ENCODE measurements around the gene CDK3. TPM values are rescaled to one million over a fixed set of nuclear protein-coding genes. Genes with fewer than 3 reads are reported as not detected.

The CDK3 gene
- total RNA-seq, 1 experiment from 2014 or later: 11.7 TPM

GRCh38 chr17:76009447-76009846 is 8.8 kb downstream of the CDK3 start:
- H3K4me1 ChIP-seq (ENCODE audit: insufficient read depth, low read length): no peaks in the 10 kb centered on the region
- H3K9ac ChIP-seq (ENCODE audit: extremely low read depth, insufficient read length, low read length): no peak overlapping the region
- H3K4ac ChIP-seq (ENCODE audit: low read depth, low read length): no peak overlapping the region
- peaks cover 0 to 2% of the 10 kb centered on the region in 2 experiments; a peak in 3 of 5 replicates for H3K9me3 Mint-ChIP-seq
- H3K79me1 ChIP-seq (ENCODE audit: insufficient read depth, low read depth, low read length, poor library complexity, severe bottlenecking): no peaks in the 10 kb centered on the region
- WGBS (ENCODE audit: extremely low coverage, insufficient read length, low lambda C conversion rate): no CpG with 5 or more reads among the region's 20 CpGs
- H3K27me3 Mint-ChIP-seq (ENCODE audit: low read depth): peaks cover 4% of the 10 kb centered on the region
- H2BK15ac ChIP-seq (ENCODE audit: low read depth, low read length): no peak overlapping the region
- H3K23me2 ChIP-seq (ENCODE audit: insufficient read length, low read depth, low read length, poor library complexity, severe bottlenecking): no peaks in the 10 kb centered on the region
- no peak overlapping the region for H4K8ac ChIP-seq (replicated peaks; ENCODE audit: insufficient read length, low read depth, low read length)
- no peak overlapping the region for H2BK12ac ChIP-seq (ENCODE audit: insufficient read length, low read depth, low read length)
- no peak overlapping the region for H4K91ac ChIP-seq (ENCODE audit: insufficient read length, low read depth, low read length)
- no peak overlapping the region for H3K56ac ChIP-seq (ENCODE audit: insufficient read length, low read depth, low read length)
- no peak overlapping the region for H2AFZ ChIP-seq (ENCODE audit: low read length)
- H4K20me1 ChIP-seq (ENCODE audit: control insufficient read depth, insufficient read depth, insufficient read length): no peaks in the 10 kb centered on the region
- no peak overlapping the region for H2BK120ac ChIP-seq (ENCODE audit: low read depth, low read length, poor library complexity, severe bottlenecking)
- no peaks in the 10 kb centered on the region for H3K9me3 ChIP-seq (ENCODE audit: control insufficient read depth, low read depth, low read length)
- H3K23ac ChIP-seq (ENCODE audit: insufficient read length, low read depth, low read length): no peak overlapping the region
- H3K27me3 ChIP-seq (ENCODE audit: insufficient read depth, low read length): no peaks in the 10 kb centered on the region
- H3K14ac ChIP-seq (ENCODE audit: insufficient read depth, low read length): no peak overlapping the region
- no peak overlapping the region for H4K5ac ChIP-seq (ENCODE audit: insufficient read length, low read depth, low read length)
- no peak overlapping the region; a peak in 1 of 7 replicates for H3K27ac Mint-ChIP-seq
- H3K79me2 ChIP-seq (ENCODE audit: insufficient read depth, low read length): no peaks in the 10 kb centered on the region
- no peak overlapping the region for H3T11ph ChIP-seq (ENCODE audit: low read length)
- H2BK5ac ChIP-seq (ENCODE audit: insufficient read length, low read length): no peak overlapping the region
- peaks cover 6 to 10% of the 10 kb centered on the region in 2 experiments for H3K4me1 Mint-ChIP-seq
- H2BK20ac ChIP-seq (ENCODE audit: low read depth, low read length, poor library complexity, severe bottlenecking): no peak overlapping the region
- no peak overlapping the region for H3K18ac ChIP-seq (ENCODE audit: insufficient read length, low read depth, low read length)
- no peak overlapping the region for H2AK5ac ChIP-seq (ENCODE audit: insufficient read length, low read length)
- no peak overlapping the region for H3K4me2 ChIP-seq (ENCODE audit: insufficient read depth, insufficient read length, low read length)
- no peak for TF ChIP-seq CTCF (conservative IDR thresholded peaks at IDR 0.05)
- peaks cover 2 to 12% (median 9%) of the 10 kb centered on the region in 3 experiments; a peak in 4 of 7 replicates for H3K36me3 Mint-ChIP-seq (ENCODE audit: insufficient read depth in 1 of 3, low read depth in 3 of 3)
- no peak for DNase-seq
- no peak overlapping the region; a peak in 1 of 5 replicates for H3K4me3 Mint-ChIP-seq
- no peak overlapping the region for H3K27ac ChIP-seq (ENCODE audit: insufficient read length, low read depth, low read length)

All from H9 (cell line).